Suprapubic skin (tissue), 3 donors: ENCODE measurements around the gene SCYL1.

Experiments used
- EP300 ChIP-seq: sonication (generic); formaldehyde crosslinking; IDR thresholded peaks from one replicate; pipeline ENCODE4 v1.6.1; 2017; ENCODE audit warnings: antibody characterized with exemption
- TF ChIP-seq, protein P1 (sequence below), 2 donors: fragments of 200-600 bp in 1 of 2; fragments of 450-650 bp in 1 of 2; sonication (generic) in 1 of 2; IDR thresholded peaks; one replicate each; pipeline ENCODE4 v1.5.1; 2016 to 2019; ENCODE audit warnings: antibody characterized with exemption in 2 of 2, mild to moderate bottlenecking in 1 of 2, moderate library complexity in 1 of 2

DNA sequence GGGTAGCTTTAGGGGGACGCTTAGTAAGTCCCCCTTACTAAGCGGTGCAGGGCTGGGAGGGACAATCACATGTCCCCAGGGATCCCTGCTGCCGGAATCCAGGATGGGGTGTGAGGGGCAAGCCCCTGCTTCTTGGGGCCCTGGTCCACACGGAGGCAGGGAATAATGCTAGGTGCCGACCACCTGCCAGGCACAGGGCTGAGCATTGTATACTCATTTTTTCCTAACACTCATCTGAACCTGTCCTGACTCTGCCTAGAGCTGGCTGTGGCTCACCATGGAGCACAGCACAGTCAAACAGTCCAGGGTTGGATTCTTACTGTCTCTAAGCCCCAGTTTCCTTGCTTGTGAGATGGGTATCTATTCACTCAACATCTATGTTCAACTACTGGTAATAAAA is 34.7 kb downstream of the SCYL1 start:
- TF ChIP-seq, protein P1, sequence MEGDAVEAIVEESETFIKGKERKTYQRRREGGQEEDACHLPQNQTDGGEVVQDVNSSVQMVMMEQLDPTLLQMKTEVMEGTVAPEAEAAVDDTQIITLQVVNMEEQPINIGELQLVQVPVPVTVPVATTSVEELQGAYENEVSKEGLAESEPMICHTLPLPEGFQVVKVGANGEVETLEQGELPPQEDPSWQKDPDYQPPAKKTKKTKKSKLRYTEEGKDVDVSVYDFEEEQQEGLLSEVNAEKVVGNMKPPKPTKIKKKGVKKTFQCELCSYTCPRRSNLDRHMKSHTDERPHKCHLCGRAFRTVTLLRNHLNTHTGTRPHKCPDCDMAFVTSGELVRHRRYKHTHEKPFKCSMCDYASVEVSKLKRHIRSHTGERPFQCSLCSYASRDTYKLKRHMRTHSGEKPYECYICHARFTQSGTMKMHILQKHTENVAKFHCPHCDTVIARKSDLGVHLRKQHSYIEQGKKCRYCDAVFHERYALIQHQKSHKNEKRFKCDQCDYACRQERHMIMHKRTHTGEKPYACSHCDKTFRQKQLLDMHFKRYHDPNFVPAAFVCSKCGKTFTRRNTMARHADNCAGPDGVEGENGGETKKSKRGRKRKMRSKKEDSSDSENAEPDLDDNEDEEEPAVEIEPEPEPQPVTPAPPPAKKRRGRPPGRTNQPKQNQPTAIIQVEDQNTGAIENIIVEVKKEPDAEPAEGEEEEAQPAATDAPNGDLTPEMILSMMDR (IDR thresholded peaks at IDR 0.05): no peak
- no peak for TF ChIP-seq EP300
